ENCODE data around the gene ATL2.
A peak's percentile ranks its signal among the peaks of the same experiment; 100 is the strongest.
"Not testable (repeated sequence)": the region's sequence is repeated elsewhere in the genome, so short reads cannot be mapped to it uniquely, and the experiment has no call there.

The ATL2 gene

DNA sequence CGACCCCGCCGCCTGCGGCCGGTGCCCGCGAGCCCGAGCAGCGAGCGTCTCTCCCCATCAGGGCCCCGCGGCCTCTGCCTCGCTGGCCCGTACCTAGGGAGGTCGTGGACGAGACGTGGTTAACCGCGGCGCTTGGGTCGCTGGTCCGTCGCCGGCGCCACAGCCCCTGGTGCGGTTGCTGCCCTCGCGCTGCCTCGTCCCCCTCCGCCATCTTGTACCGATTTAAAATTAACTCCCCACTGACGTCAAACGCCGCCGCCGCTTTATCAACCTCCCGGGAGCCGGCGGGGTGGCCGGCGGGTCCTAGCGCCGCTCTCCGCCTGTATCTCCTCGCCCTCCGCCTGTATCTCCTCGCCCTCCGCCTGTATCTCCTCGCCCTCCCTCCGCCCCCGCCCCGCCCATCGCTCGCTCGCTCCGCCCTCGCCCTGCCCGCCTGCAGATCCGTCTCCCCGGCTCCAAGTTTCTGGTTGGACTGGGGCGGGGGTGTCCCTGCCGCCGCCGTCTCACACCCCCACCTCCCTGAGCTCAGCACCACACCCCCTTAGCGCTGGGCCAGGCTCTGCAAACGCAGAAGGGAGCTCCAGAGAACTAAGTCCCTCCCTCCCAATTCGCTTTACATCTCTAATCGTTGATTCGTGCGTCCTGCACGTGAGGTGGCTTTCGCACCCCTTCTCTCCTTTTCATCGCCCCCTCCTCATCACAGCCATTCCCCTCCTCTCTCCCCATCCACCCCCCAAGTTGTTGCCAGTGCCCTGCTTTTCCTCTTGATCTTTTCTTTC, at the start of gene ATL2:
TSS of gene ATL2 (minus strand) at position 224 of the 779 bp plus-strand sequence. CDS start at position 211, 13 bp downstream.
- DNase-seq (ENCODE audit: low read depth in 2 of 2) = peak; percentile 87 to 88

DNA sequence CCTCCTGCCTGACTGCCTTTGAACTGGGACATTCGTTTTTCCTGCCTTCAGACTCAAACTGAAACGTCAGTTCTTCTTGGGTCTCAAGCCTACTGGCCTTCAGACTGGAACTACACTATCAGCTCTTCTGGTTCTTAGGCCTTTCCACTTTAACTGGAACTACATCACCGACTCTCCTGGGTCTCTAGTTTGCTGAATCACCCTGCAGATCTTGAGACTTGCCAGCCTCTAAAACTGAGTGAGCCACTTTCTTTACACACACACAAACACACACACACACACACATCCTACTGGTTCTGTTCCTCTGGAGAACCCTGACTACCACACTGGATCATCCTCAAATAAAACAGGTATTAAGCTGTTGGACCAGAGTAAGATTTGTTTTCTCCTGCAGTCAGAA, 46.7 kb upstream of the ATL2 start:
- no peak for DNase-seq (ENCODE audit: low read depth in 2 of 2)

GRCh38 chr2:38421274-38422056, 44.4 kb upstream of the ATL2 start:
- DNase-seq (ENCODE audit: low read depth in 2 of 2) = no peak

DNA sequence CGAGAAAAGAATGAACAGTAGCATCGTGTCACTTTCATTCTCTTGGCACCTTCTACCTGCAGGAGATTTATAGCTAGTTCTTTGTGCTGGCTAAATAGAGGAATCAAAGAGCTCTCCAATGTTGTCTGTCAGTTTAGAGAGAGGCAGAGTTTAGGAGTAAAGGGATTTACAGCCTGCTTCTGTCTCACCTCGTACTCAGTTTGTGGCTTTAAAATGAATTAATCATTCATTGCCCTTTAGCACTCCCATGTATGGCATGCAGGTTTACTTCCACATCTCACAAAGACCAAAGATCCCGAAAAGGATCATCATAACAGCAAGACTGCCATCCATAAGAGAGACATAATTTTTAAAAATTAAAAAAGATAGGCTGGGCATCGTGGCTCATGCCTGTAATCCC, 42.4 kb upstream of the ATL2 start:
- no peak for DNase-seq (ENCODE audit: low read depth in 2 of 2)

GRCh38 chr2:38418735-38419134, 41.7 kb upstream of the ATL2 start:
- no peak for DNase-seq (ENCODE audit: low read depth in 2 of 2)

- no peak for DNase-seq (ENCODE audit: low read depth in 2 of 2)
Observed at GRCh38 chr2:38417745-38418689, 40.9 kb upstream of the ATL2 start.

GRCh38 chr2:38416296-38417036, 39.4 kb upstream of the ATL2 start:
- no peak for DNase-seq (ENCODE audit: low read depth in 2 of 2)

DNA sequence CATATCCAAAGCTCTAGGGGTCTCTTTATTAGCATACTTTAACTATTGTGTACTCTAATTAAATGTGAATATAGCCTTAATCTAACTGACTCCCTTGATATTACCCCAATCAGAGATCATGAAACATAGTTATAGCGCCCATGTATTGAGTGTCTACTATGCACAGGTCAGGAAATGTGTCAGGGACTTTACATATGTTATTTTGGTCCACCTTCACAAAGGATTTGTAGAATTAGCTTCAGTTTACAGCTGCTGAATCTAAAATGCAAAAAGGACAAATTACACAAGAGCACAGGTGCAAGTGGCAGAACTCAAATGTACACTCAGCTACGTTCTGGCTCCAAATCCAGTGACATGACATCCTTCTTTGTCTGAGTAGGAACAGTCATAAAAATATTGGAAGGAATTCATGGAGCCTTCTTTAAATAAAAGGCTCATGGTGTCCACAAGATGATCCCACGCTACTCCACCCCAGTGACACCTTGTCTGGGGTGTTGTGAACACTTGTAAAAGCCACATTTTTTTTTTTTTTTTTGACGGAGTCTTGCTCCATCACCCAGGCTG, 38.7 kb upstream of the ATL2 start:
- no peak for DNase-seq (ENCODE audit: low read depth in 2 of 2)

DNA sequence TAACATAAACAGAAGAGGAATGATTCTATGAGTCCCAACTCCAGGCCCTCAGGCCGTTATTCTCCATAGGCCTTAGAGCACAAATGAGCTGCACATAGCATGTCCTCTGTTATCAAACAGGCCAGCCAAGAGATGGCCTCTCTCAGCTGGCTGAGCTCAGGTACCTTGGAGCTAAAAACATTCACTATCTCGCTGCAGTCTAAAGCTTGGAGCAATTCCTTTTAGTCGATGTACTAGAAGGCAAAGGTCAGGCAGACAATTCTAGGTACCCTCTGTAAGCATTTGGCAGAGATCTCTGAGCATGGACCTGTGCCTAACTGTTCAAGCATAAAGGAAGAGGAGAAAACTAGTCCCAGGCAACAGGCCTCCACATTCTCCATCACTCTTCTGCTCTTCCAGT, 38.0 kb upstream of the ATL2 start:
- DNase-seq (ENCODE audit: low read depth in 2 of 2) = no peak

DNA sequence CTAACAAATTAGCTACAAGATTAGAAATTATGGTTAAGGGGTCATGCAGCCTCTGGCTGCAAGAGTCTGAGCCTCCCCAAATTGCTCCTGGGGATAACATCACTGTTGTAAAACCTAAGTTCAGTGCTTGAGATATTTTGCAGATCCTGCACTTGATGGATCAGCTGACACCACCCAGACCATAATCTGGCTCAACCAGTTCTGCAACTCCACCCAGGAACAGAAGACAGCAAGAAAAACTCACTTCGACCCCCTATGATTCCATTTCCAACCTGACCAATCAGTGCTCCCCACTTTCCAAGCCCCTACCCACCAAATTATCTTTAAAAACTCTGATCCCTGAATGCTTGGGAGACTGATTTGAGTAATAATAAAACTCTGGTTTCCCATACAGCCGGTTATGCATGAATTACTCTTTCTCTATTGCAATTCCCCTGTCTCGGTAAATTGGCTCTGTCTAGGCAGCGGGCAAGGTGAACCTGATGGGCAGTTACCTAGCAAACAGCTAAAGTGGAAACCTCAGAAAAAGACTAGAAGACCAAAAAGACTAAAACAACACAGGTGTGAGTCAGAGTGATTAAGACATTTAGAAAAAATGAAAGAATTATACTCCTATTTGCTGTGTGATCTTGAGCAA, 35.3 kb upstream of the ATL2 start:
- DNase-seq (ENCODE audit: low read depth in 2 of 2) = not testable (repeated sequence)

GRCh38 chr2:38409156-38410102, 32.4 kb upstream of the ATL2 start:
- DNase-seq (ENCODE audit: low read depth in 2 of 2) = no peak

- no peak for DNase-seq (ENCODE audit: low read depth in 2 of 2)
Observed at GRCh38 chr2:38407111-38407682, 30.1 kb upstream of the ATL2 start.

GRCh38 chr2:38406597-38407110, 29.6 kb upstream of the ATL2 start:
- no peak for DNase-seq (ENCODE audit: low read depth in 2 of 2)

DNA sequence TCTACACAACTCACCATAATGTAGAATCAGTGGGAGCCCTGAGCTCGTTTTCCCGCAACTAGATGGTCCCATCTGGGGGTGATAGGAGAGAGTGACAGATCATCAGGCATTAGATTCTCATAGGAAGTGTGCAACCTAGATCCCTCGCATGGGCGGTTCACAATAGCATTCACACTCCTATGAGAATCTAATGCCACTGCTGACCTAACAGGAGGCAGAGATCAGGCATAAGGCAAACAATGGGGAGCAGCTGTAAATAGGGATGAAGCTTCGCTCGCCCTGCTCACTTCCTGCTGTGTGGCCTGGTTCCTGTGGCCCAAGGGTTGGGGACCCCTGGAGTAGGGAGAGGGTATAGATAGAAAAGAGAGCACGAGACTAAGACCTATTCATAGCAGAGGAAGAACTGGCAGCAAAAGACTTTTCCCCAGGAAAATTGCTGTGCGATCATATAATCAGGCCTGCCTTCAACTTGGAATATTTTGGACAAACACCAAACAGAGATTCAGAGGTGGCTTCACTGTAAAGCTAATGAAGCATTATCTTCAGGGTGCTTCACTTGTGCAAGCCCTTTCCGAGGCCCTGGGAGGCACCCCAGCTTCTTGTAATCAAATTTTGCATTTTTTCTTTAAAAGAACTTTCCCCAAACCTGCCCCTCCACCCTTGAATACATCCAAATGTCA, 29.0 kb upstream of the ATL2 start:
- DNase-seq (ENCODE audit: low read depth in 2 of 2) = no peak

DNA sequence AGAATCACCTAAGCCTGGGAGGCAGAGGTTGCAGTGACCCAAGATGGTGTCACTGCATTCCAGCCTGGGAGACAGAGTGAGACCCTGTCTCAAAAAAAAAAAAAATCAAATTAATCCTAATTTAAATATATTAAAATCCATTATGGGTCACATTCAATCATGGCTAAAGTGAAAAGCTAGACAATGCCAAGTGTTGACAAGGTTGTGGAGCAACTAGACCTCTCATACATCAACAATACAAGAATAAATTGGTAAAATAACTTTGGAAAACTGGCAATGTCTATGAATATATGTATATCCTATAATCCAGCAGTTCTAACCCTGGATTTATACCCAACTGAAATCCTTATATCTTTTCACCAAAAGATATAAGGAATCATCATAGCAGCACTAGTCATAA, 23.4 kb upstream of the ATL2 start:
- DNase-seq (ENCODE audit: low read depth in 2 of 2) = no peak

DNA sequence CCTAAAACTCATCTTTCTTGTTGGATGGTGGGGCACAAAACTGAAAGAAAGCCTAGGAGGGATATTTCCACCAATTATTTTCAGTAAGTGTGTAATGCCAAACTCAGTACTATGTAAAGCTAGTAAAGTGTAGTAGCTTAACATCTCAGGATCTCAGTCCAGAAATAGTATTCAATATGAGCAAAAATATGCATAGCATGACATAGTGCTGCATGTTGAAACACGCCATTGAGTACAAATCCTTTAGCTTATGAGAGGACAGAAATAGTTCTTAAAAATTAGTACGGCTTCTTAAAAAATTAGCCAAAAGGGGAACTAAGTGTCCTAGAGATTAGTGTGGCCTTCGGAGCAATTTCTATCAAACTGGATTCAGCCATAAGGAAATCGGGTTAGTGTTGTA, 21.7 kb upstream of the ATL2 start:
- no peak for DNase-seq (ENCODE audit: low read depth in 2 of 2)

- no peak for DNase-seq (ENCODE audit: low read depth in 2 of 2)
Observed at GRCh38 chr2:38394903-38395341, 17.8 kb upstream of the ATL2 start.

GRCh38 chr2:38394041-38394440, 17.0 kb upstream of the ATL2 start:
- no peak for DNase-seq (ENCODE audit: low read depth in 2 of 2)

Data from stimulated activated CD4-positive, alpha-beta T cell treated with anti-CD3 and anti-CD28 coated beads, Interleukin-1b, Interleukin-23, amount 100 ng/mL, for 4 hours (primary cell).